GM19043 (cell line): ENCODE measurements around the gene BRCA2.

Experiments
- ATAC-seq: cut with Tn5 transposase; IDR thresholded peaks from one replicate; pipeline ENCODE4 v1.9.1; 2021; ENCODE audit warnings: low read depth; ENCODE audit not compliant: unreplicated experiment

The BRCA2 gene, protein sequence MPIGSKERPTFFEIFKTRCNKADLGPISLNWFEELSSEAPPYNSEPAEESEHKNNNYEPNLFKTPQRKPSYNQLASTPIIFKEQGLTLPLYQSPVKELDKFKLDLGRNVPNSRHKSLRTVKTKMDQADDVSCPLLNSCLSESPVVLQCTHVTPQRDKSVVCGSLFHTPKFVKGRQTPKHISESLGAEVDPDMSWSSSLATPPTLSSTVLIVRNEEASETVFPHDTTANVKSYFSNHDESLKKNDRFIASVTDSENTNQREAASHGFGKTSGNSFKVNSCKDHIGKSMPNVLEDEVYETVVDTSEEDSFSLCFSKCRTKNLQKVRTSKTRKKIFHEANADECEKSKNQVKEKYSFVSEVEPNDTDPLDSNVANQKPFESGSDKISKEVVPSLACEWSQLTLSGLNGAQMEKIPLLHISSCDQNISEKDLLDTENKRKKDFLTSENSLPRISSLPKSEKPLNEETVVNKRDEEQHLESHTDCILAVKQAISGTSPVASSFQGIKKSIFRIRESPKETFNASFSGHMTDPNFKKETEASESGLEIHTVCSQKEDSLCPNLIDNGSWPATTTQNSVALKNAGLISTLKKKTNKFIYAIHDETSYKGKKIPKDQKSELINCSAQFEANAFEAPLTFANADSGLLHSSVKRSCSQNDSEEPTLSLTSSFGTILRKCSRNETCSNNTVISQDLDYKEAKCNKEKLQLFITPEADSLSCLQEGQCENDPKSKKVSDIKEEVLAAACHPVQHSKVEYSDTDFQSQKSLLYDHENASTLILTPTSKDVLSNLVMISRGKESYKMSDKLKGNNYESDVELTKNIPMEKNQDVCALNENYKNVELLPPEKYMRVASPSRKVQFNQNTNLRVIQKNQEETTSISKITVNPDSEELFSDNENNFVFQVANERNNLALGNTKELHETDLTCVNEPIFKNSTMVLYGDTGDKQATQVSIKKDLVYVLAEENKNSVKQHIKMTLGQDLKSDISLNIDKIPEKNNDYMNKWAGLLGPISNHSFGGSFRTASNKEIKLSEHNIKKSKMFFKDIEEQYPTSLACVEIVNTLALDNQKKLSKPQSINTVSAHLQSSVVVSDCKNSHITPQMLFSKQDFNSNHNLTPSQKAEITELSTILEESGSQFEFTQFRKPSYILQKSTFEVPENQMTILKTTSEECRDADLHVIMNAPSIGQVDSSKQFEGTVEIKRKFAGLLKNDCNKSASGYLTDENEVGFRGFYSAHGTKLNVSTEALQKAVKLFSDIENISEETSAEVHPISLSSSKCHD (N-terminal part only)

GRCh38 chr13:32315238-32316027, at the start of gene BRCA2, which contains the start of gene ZAR1L:
TSS of gene BRCA2 (plus strand) at chr13:32315508. CDS start at chr13:32316461, 953 bp downstream.
TSS of gene ZAR1L (minus strand) at chr13:32315363. CDS start at chr13:32311925, 3,438 bp downstream.
- peak; percentile 85 for ATAC-seq

- no peak for ATAC-seq
These were observed 49.6 kb upstream of the BRCA2 start for GRCh38 chr13:32265726-32266125.

DNA sequence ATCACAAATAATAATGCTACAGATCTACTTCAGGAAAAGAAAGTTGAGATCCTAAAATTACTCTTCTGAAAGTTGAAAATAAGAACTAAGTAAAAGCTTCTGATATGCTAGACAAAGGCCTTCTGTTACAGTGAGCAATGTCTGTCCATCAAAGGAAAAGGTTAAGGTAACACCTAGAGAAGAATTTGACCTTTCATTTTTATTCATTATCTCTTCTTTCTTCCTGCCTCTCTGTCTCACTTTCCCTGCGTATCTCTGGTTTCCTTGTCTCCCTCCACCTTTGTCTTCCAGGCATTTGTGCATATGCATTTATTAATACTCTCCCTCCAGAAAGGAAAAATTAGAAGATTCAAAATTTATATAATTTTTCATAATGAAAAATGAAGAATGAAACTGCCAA, 49.2 kb upstream of the BRCA2 start:
- no peak for ATAC-seq

- ATAC-seq, result peak; percentile 75
These were observed 47.4 kb upstream of the BRCA2 start for GRCh38 chr13:32267836-32268439.

- no peak for ATAC-seq
These were observed 43.2 kb upstream of the BRCA2 start for GRCh38 chr13:32272021-32272683.

- ATAC-seq, result no peak
These were observed 37.5 kb upstream of the BRCA2 start for GRCh38 chr13:32277839-32278238.

- no peak for ATAC-seq
These were observed 36.9 kb upstream of the BRCA2 start for GRCh38 chr13:32278426-32278825.

DNA sequence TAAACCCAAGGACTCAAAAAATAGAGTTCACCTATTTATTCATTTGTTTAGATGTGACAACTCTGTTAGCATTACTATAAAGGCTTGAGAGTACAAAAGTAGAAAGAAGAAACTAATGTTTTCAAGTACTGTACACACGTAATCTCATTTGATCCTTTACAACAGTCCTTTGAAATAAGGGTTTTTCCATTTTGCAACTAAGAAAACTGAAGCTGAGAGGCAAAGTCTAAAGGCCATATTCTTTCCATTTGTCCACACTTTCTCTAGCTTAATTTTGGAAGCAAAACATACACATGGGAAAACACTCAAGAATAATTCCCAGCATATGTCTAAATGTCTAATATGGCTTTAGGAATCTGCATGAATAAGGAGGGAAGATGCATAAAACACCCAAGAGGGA, 34.2 kb upstream of the BRCA2 start:
- no peak for ATAC-seq

DNA sequence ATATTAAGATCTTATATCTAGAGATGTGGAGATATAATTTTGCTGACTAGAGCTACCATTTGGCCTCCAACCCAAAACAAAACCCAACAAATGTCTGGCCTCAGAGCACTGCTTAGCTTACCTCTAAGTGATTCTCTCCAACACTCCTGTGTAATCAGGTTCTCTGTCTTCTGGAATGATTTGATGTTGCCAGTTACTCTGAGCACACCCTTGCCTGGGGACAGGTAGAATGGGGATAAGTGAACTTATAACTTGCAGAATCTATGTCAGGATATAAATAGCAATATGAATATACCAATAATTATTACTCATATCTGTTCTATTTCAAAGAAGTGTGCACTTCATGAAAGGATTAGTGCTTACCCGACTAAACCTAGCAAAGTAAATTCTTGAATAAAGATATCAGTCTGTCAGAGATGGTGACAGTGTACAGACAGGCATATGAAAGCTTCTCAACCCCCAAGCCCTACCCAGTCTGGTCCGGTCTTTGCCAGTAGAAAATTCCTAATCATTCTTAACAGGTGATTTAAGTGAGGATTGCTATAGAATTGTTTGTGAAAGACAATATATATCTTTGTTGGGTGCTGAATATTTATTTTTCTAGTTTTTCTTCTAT, 33.1 kb upstream of the BRCA2 start:
- ATAC-seq, result no peak

DNA sequence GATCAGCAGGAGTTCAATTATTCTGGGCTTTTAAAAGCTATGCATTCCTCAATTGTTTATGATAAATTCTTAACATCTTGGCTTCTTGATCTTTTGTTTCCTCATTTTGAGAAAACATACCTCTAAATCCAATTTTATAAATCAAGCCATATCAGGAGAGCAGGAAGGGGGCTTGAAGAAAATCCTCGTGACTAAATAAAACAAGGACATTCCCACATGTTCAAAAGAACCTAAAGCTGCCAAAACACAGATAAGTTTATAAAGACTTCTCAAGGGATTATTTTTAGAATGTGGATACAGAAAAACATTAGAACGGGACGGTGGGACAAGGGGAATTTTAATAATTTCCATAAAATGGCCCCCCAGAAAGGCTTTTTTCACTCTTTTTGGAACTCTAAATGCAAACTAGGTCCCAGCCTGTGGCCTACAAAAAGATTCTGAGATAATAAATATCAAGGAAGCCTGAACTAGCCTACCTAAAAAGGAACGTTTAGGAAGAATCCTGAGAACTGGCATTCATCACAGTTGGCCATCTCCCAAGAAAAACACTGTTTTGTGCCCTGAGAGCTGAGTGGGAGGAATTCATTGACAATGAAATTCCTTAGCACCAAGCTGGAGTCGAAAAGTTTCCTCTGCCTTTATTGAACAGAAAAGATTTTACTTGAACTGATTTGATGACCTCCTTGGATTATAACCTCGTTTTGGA, 30.2 kb upstream of the BRCA2 start:
- ATAC-seq, result no peak

GRCh38 chr13:32285633-32285965, 29.7 kb upstream of the BRCA2 start:
- no peak for ATAC-seq

- no peak for ATAC-seq
These were observed 18.1 kb upstream of the BRCA2 start for GRCh38 chr13:32297206-32297605.

- no peak for ATAC-seq
These were observed 16.6 kb upstream of the BRCA2 start for GRCh38 chr13:32298695-32299094.

DNA sequence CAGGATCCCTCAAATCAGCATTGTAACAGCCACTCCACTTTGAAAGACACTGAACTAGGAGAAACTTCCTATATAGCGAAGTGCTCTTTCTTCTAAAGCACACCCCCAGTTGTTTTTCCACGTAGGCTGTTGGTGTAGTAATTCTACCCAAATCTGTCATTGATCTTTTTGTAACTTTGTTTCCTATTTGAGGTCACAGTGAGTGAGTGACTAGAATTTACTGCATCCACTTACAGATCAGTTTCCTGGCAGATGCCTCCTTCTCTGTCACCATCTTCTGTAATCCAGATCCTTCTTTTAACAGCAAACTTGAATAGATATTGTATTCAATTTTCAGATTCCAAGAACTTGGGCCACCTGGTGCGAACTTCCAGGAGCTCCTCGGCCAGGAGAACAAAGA, 15.4 kb upstream of the BRCA2 start:
- ATAC-seq, result no peak

DNA sequence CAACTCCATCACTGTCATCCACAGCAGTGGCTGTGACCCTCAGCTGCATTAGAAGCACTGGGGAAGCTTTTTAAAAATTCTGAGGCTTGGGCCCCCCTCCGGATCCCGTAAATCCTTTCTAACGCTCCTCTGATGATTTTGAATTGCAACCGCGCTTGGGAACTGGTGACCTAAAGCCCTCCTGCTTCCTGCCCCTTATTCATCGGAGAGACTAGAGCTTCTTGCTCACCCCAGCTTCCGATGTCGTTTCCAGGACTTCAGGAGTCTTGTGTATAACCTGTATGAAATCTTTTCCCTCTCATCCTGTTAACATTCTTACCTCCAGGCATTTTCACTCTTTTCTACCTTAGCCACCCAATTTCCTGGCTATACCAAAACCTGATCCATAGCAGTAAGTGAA, 14.9 kb upstream of the BRCA2 start:
- no peak for ATAC-seq

- no peak for ATAC-seq
These were observed 14.4 kb upstream of the BRCA2 start for GRCh38 chr13:32300920-32301319.

DNA sequence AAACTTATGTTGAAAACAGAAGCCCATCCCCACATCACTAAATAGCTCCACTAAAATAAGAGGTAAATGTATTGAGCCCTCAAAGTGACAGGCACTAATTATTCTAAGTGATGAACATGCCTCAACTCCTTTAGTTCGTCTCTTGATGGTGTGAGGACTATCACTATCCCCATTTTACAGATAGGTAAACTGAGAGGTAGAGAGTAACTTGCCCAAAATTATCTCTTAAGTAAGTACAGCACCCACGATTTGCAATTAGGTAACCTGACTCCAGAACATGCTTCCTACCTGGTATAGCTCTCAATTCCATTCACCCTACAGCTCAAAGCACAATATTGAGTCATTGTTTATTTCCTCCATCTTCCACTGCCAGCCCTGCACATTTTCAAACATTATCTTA, 12.8 kb upstream of the BRCA2 start:
- ATAC-seq, result no peak

GRCh38 chr13:32305646-32306045, 9.7 kb upstream of the BRCA2 start:
- ATAC-seq, result no peak
